SK-N-SH (cell line): ENCODE results near the gene C6orf89. TPM values are rescaled to one million over a fixed set of nuclear protein-coding genes. Genes with fewer than 3 reads are reported as not detected.

Experiments
- CTCF ChIA-PET: fragments of 300-600, 350-600 bp; formaldehyde crosslinking; extraction: SDS; loops from one replicate; lab custom pipeline; 2021; lab: Yijun Ruan, JAX
- POLR2A ChIA-PET: fragments of 350-600 bp; sonication (Branson Sonifier 250); formaldehyde crosslinking; extraction: SDS; loops from one replicate; lab custom pipeline; 2020; ENCODE audit warnings: antibody characterized with exemption, inconsistent platforms; lab: Yijun Ruan, JAX
- DNase-seq: peaks from one replicate; pipeline ENCODE4 v3.0.0; 2012
- H2AFZ ChIP-seq: fragments of 200-600 bp; sonication (generic); 2 replicates; pipeline ENCODE4 v1.8.1; 2016; ENCODE audit warnings: antibody characterized with exemption, mild to moderate bottlenecking, low read depth
- H3F3A ChIP-seq: fragments of 200-600 bp; sonication (generic); replicated peaks from 2 replicates; pipeline ENCODE3; 2016; ENCODE audit warnings: antibody characterized with exemption, mild to moderate bottlenecking; ENCODE audit not compliant: insufficient read depth
- H3K27ac ChIP-seq, 2 experiments: fragments of 200-500 bp in 1 of 2; fragments of 200-600 bp in 1 of 2; sonication (Bioruptor generic) in 1 of 2; sonication (generic), shearing (Covaris generic) in 1 of 2; 2 replicates each; pipeline versions ENCODE4 v1.5.1 to v1.6.1; 2014 to 2016; ENCODE audit warnings: low read depth in 2 of 2, inconsistent platforms in 1 of 2, low read length in 1 of 2, mild to moderate bottlenecking in 1 of 2, mixed read lengths in 1 of 2
- H3K27me3 ChIP-seq: fragments of 200-600 bp; sonication (generic), shearing (Covaris generic); 2 replicates; pipeline ENCODE4 v1.6.1; 2016; ENCODE audit warnings: mixed run types; ENCODE audit not compliant: insufficient read depth
- H3K36me3 ChIP-seq, 2 experiments: fragments of 200-500 bp in 1 of 2; fragments of 200-600 bp in 1 of 2; sonication (Bioruptor generic) in 1 of 2; sonication (generic) in 1 of 2; replicated peaks in 1 of 2; 2 replicates each; pipeline versions ENCODE3 to v1.5.1; 2014 to 2016; ENCODE audit warnings: low read length in 1 of 2, mild to moderate bottlenecking in 1 of 2; ENCODE audit not compliant: insufficient read depth in 2 of 2, control insufficient read depth in 1 of 2
- H3K4me1 ChIP-seq, 2 experiments: fragments of 200-500 bp in 1 of 2; fragments of 200-600 bp in 1 of 2; sonication (Bioruptor generic) in 1 of 2; sonication (generic), shearing (Covaris generic) in 1 of 2; 2 replicates each; pipeline versions ENCODE4 v1.5.1 to v1.6.1; 2014 to 2016; ENCODE audit warnings: low read depth in 1 of 2, low read length in 1 of 2, mixed run types in 1 of 2; ENCODE audit not compliant: insufficient read depth in 2 of 2, control insufficient read depth in 1 of 2
- H3K4me2 ChIP-seq: fragments of 200-600 bp; sonication (generic), shearing (Covaris generic); 2 replicates; pipeline ENCODE4 v1.6.1; 2017; ENCODE audit warnings: mixed run types
- H3K4me3 ChIP-seq, 2 experiments: fragments of 200-500 bp in 1 of 2; fragments of 200-600 bp in 1 of 2; sonication (Bioruptor generic) in 1 of 2; sonication (generic), shearing (Covaris generic) in 1 of 2; 2 replicates each; pipeline versions ENCODE4 v1.5.1 to v1.8.1; 2014 to 2016; ENCODE audit warnings: low read depth in 2 of 2, inconsistent platforms in 1 of 2, low read length in 1 of 2, mild to moderate bottlenecking in 1 of 2, mixed read lengths in 1 of 2, moderate library complexity in 1 of 2
- H3K79me2 ChIP-seq: fragments of 200-600 bp; sonication (generic); 2 replicates; pipeline ENCODE4 v1.8.1; 2017; ENCODE audit warnings: mild to moderate bottlenecking; ENCODE audit not compliant: insufficient read depth
- H3K9ac ChIP-seq: fragments of 200-600 bp; sonication (generic); 2 replicates; pipeline ENCODE4 v1.6.1; 2017; ENCODE audit warnings: mixed run types
- H3K9me2 ChIP-seq: fragments of 200-600 bp; sonication (generic); 2 replicates; pipeline ENCODE4 v1.6.1; 2017; ENCODE audit warnings: mixed run types
- H3K9me3 ChIP-seq: fragments of 200-600 bp; sonication (generic); 2 replicates; pipeline ENCODE4 v1.6.1; 2017; ENCODE audit warnings: mixed run types, mild to moderate bottlenecking, moderate library complexity
- H4K20me1 ChIP-seq: fragments of 200-600 bp; sonication (generic); 2 replicates; pipeline ENCODE4 v1.6.1; 2017; ENCODE audit warnings: mild to moderate bottlenecking, mixed run types; ENCODE audit not compliant: insufficient read depth
- FOSL2 ChIP-seq: IDR thresholded peaks from 2 replicates; pipeline ENCODE4 v1.4.0; 2012; ENCODE audit warnings: low read depth, mild to moderate bottlenecking, moderate library complexity, borderline replicate concordance
- FOXM1 ChIP-seq: IDR thresholded peaks from 2 replicates; pipeline ENCODE4 v1.4.0; 2012; ENCODE audit warnings: low read depth, mild to moderate bottlenecking
- GATA2 ChIP-seq: sonication (generic); formaldehyde crosslinking; IDR thresholded peaks from 2 replicates; pipeline ENCODE4 v1.5.0; 2020; ENCODE audit warnings: mild to moderate bottlenecking, missing genetic modification reagents
- JUND ChIP-seq: IDR thresholded peaks from 2 replicates; pipeline ENCODE4 v1.4.0; 2012
- MEF2A ChIP-seq: IDR thresholded peaks from 2 replicates; pipeline ENCODE4 v1.4.0; 2012; ENCODE audit warnings: low read depth, borderline replicate concordance
- MXI1 ChIP-seq: IDR thresholded peaks from 2 replicates; pipeline ENCODE4 v1.6.1; 2012; ENCODE audit warnings: mild to moderate bottlenecking, low read depth, low read length, improper control_type of control experiment
- NRF1 ChIP-seq: IDR thresholded peaks from 2 replicates; pipeline ENCODE4 v1.6.1; 2012; ENCODE audit warnings: low read depth, mild to moderate bottlenecking, low read length
- PBX3 ChIP-seq: IDR thresholded peaks from 2 replicates; pipeline ENCODE4; 2012
- RAD21 ChIP-seq: IDR thresholded peaks from 2 replicates; pipeline ENCODE4 v1.6.1; 2012; ENCODE audit warnings: mild to moderate bottlenecking, low read length
- REST ChIP-seq: IDR thresholded peaks from 2 replicates; pipeline ENCODE4 v1.6.1; 2012; ENCODE audit warnings: mild to moderate bottlenecking, low read depth, low read length, moderate library complexity
- RFX5 ChIP-seq: IDR thresholded peaks from 2 replicates; pipeline ENCODE4 v1.6.1; 2012; ENCODE audit warnings: mild to moderate bottlenecking, improper control_type of control experiment, low read length
- SIN3A ChIP-seq: IDR thresholded peaks from 2 replicates; pipeline ENCODE4 v1.6.1; 2012; ENCODE audit warnings: low read depth, mild to moderate bottlenecking, low read length, moderate library complexity, borderline replicate concordance
- TEAD4 ChIP-seq: IDR thresholded peaks from 2 replicates; pipeline ENCODE4 v1.4.0; 2012; ENCODE audit warnings: mild to moderate bottlenecking, borderline replicate concordance; ENCODE audit not compliant: insufficient read depth
- USF2 ChIP-seq: fragments of 150-350 bp; IDR thresholded peaks from 2 replicates; pipeline ENCODE4 v1.6.1; 2017; ENCODE audit warnings: antibody characterized with exemption, low read length, low read depth, borderline replicate concordance
- YY1 ChIP-seq: IDR thresholded peaks from 2 replicates; pipeline ENCODE4 v1.4.0; 2012; ENCODE audit warnings: low read depth, mild to moderate bottlenecking
- WGBS: methylation state at CpG from one replicate; pipeline ENCODE4 v1.1.6; 2017; ENCODE audit warnings: low lambda C conversion rate; 5-methylcytosine and 5-hydroxymethylcytosine counted together
- polyA plus RNA-seq, 3 experiments: library from polyadenylated mRNA; depleted of rRNA; stranded (reverse); fragments of >200 nt; gene quantifications; 2 replicates each; pipeline ENCODE4 v1.2.3, GENCODE V29; 2012
- TF ChIP-seq, protein P1 (sequence below): IDR thresholded peaks from 2 replicates; pipeline ENCODE4 v1.4.0; 2012; ENCODE audit warnings: low read depth, borderline replicate concordance
- TF ChIP-seq, protein P2 (sequence below): fragments of 200-600 bp; sonication (generic); IDR thresholded peaks from 2 replicates; pipeline ENCODE4 v1.6.1; 2017; ENCODE audit warnings: antibody characterized with exemption, mild to moderate bottlenecking, moderate library complexity

The C6orf89 gene
- polyA plus RNA-seq, 1 of the 3 experiments (the other 2 are of a cell fraction) = 20.4 TPM

DNA sequence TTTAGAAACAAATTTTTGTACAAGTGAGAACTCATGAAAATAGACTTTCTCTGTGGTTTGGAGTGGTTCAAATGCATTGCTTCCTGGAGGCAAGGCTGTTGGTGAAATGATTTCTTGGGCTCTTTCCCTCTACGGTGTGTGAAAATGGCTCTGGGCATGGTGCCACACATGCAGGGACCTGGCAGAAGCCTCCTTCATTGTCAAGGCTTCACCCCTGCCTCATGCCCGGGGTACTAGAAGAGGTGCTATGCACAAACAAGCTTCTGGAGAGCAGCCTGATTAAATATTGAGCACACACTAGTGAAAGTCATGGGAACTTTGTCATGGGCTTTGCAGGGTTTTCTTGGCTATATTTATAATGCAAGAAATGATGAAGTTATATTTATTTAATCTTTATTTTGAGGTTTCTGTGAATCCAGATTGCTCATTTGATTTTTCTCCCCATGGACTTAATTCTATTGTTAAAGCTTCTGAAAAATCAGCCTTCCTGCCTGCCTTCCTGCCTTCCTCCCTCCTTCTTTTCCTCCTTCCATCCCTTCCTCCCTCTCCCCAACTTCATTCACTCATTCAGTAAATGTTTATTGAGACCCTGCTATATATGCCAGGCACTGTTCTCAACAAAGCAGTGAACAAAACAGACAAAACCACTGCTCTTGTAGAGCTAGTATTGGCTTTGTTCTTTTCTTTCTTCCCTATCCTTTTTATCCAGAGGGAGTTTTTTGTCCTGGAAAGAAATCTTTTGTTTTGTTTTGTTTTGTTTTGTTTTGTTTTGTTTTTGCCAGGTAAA lies 21.0 kb downstream of the C6orf89 start (continued):
- TF ChIP-seq GATA2 (CRISPR knock-in tag) (no peak), YY1 (no peak), NRF1 (no peak), SIN3A (no peak), MXI1 (no peak), PBX3 (no peak), JUND (no peak)
- TF ChIP-seq, protein P1, sequence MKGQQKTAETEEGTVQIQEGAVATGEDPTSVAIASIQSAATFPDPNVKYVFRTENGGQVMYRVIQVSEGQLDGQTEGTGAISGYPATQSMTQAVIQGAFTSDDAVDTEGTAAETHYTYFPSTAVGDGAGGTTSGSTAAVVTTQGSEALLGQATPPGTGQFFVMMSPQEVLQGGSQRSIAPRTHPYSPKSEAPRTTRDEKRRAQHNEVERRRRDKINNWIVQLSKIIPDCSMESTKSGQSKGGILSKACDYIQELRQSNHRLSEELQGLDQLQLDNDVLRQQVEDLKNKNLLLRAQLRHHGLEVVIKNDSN = no peak

GRCh38 chr6:36907781-36908180 lies 22.0 kb downstream of the C6orf89 start:
- Histone ChIP-seq H4K20me1 (peaks cover 10% of the 10 kb centered on the region), H3K79me2 (peaks cover 4% of the 10 kb centered on the region; the same call in 1 of the 2 replicates), H3F3A (peaks cover 12% of the 10 kb centered on the region), H3K27ac (no peak overlapping the region), H2AFZ (no peak overlapping the region), H3K36me3 (peaks cover 41 to 47% of the 10 kb centered on the region in 2 experiments), H3K9ac (no peak overlapping the region), H3K9me3 (no peaks in the 10 kb centered on the region), H3K9me2 (no peaks in the 10 kb centered on the region), H3K4me1 (peaks cover 0 to 11% of the 10 kb centered on the region in 2 experiments; a peak in 3 of 4 replicates), H3K4me2 (no peak overlapping the region), H3K27me3 (no peaks in the 10 kb centered on the region), H3K4me3 (no peak overlapping the region)
- DNase-seq = no peak
- ChIA-PET CTCF (no interaction called here), POLR2A (interaction anchor here (0.7 kb wide), 1 partner anchor 10 kb away, joined by 3 read pairs; no protein-coding TSS in a partner anchor)
- no peak for TF ChIP-seq FOSL2
- no peak for TF ChIP-seq MEF2A
- TF ChIP-seq FOXM1 = no peak
- TF ChIP-seq RAD21 = no peak
- TF ChIP-seq JUND = no peak
- no peak for TF ChIP-seq SIN3A
- TF ChIP-seq, protein P1 = no peak
- TF ChIP-seq, protein P2, sequence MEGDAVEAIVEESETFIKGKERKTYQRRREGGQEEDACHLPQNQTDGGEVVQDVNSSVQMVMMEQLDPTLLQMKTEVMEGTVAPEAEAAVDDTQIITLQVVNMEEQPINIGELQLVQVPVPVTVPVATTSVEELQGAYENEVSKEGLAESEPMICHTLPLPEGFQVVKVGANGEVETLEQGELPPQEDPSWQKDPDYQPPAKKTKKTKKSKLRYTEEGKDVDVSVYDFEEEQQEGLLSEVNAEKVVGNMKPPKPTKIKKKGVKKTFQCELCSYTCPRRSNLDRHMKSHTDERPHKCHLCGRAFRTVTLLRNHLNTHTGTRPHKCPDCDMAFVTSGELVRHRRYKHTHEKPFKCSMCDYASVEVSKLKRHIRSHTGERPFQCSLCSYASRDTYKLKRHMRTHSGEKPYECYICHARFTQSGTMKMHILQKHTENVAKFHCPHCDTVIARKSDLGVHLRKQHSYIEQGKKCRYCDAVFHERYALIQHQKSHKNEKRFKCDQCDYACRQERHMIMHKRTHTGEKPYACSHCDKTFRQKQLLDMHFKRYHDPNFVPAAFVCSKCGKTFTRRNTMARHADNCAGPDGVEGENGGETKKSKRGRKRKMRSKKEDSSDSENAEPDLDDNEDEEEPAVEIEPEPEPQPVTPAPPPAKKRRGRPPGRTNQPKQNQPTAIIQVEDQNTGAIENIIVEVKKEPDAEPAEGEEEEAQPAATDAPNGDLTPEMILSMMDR = no peak
- TF ChIP-seq TEAD4 = no peak
- no peak for TF ChIP-seq USF2
- no peak for TF ChIP-seq GATA2 (CRISPR knock-in tag)
- no peak for TF ChIP-seq REST
- no peak for TF ChIP-seq RFX5
- 82% methylated on average over 5 of the region's 5 CpGs for WGBS
